Measurements from ENCODE around the gene COL20A1.

Gene COL20A1

GRCh38 chr20:63363013-63363957 is 70.3 kb downstream of the COL20A1 start:
- Histone ChIP-seq H2BK120ac (ENCODE audit: low read depth, low read length) (no peak overlapping the region), H2AFZ (ENCODE audit: low read depth, low read length) (no peak overlapping the region), H3K18ac (ENCODE audit: low read depth in 1 of 2, low read length in 2 of 2) (no peak overlapping the region), H3K4ac (ENCODE audit: low read depth in 1 of 2, low read length in 2 of 2) (no peak overlapping the region), H3K4me2 (ENCODE audit: low read length, poor library complexity, severe bottlenecking) (no peak overlapping the region), H2BK12ac (ENCODE audit: low read length in 2 of 2) (no peak overlapping the region), H3K4me3 (ENCODE audit: insufficient read depth in 1 of 2, low read depth in 1 of 2, low read length in 2 of 2) (no peak overlapping the region), H2AK5ac (ENCODE audit: low read length, severe bottlenecking) (no peak overlapping the region), H3K23ac (ENCODE audit: low read length in 2 of 2) (no peak overlapping the region), H3K27me3 (ENCODE audit: control insufficient read depth in 1 of 2, insufficient read depth in 1 of 2, low read length in 2 of 2) (peaks cover 62 to 69% of the 10 kb centered on the region in 2 experiments), H3K9me3 (ENCODE audit: control insufficient read depth, low read length) (no peaks in the 10 kb centered on the region), H3K14ac (ENCODE audit: low read length in 2 of 2) (no peak overlapping the region), H3K9ac (ENCODE audit: low read length) (no peak overlapping the region), H2BK15ac (ENCODE audit: low read depth, poor library complexity, severe bottlenecking) (no peak overlapping the region), H2BK5ac (ENCODE audit: low read depth, low read length, poor library complexity, severe bottlenecking) (no peak overlapping the region), H3K36me3 (ENCODE audit: control insufficient read depth in 1 of 2, insufficient read depth in 2 of 2, low read depth in 1 of 2, low read length in 2 of 2) (no peaks in the 10 kb centered on the region), H3K79me1 (replicated peaks; ENCODE audit: low read length, poor library complexity, severe bottlenecking) (no peaks in the 10 kb centered on the region), H4K91ac (ENCODE audit: low read length) (no peak overlapping the region), H3K4me1 (ENCODE audit: control insufficient read depth, insufficient read depth, low read depth, low read length) (peaks cover 6% of the 10 kb centered on the region), H4K8ac (ENCODE audit: low read length) (no peak overlapping the region), H3K27ac (ENCODE audit: low read length, poor library complexity, severe bottlenecking) (no peak overlapping the region)
- no peak for DNase-seq
- 84% methylated on average over 22 of the region's 23 CpGs for WGBS

GRCh38 chr20:63363981-63364561 is 71.1 kb downstream of the COL20A1 start:
- H3K9me3 ChIP-seq (ENCODE audit: control insufficient read depth, low read length) = no peaks in the 10 kb centered on the region
- no peaks in the 10 kb centered on the region for H3K79me1 ChIP-seq (replicated peaks; ENCODE audit: low read length, poor library complexity, severe bottlenecking)
- H2BK120ac ChIP-seq (ENCODE audit: low read depth, low read length) = no peak overlapping the region
- no peaks in the 10 kb centered on the region for H3K36me3 ChIP-seq (ENCODE audit: control insufficient read depth in 1 of 2, insufficient read depth in 2 of 2, low read depth in 1 of 2, low read length in 2 of 2)
- no peak overlapping the region for H2AFZ ChIP-seq (ENCODE audit: low read depth, low read length)
- H3K4me1 ChIP-seq (ENCODE audit: control insufficient read depth, insufficient read depth, low read depth, low read length) = peaks cover 6% of the 10 kb centered on the region
- H3K9ac ChIP-seq (ENCODE audit: low read length) = no peak overlapping the region
- no peak overlapping the region for H3K27ac ChIP-seq (ENCODE audit: low read length, poor library complexity, severe bottlenecking)
- WGBS = 74% methylated on average over 19 of the region's 19 CpGs
- H4K8ac ChIP-seq (ENCODE audit: low read length) = no peak overlapping the region
- no peak overlapping the region for H2BK15ac ChIP-seq (ENCODE audit: low read depth, poor library complexity, severe bottlenecking)
- no peak overlapping the region for H2BK12ac ChIP-seq (ENCODE audit: low read length in 2 of 2)
- H3K4me2 ChIP-seq (ENCODE audit: low read length, poor library complexity, severe bottlenecking) = no peak overlapping the region
- no peak overlapping the region for H3K4me3 ChIP-seq (ENCODE audit: insufficient read depth in 1 of 2, low read depth in 1 of 2, low read length in 2 of 2)
- DNase-seq = no peak
- no peak overlapping the region for H2BK5ac ChIP-seq (ENCODE audit: low read depth, low read length, poor library complexity, severe bottlenecking)
- no peak overlapping the region for H3K14ac ChIP-seq (ENCODE audit: low read length in 2 of 2)
- H4K91ac ChIP-seq (ENCODE audit: low read length) = no peak overlapping the region
- no peak overlapping the region for H3K23ac ChIP-seq (ENCODE audit: low read length in 2 of 2)
- no peak overlapping the region for H2AK5ac ChIP-seq (ENCODE audit: low read length, severe bottlenecking)
- H3K4ac ChIP-seq (ENCODE audit: low read depth in 1 of 2, low read length in 2 of 2) = no peak overlapping the region
- peaks cover 62 to 77% of the 10 kb centered on the region in 2 experiments for H3K27me3 ChIP-seq (ENCODE audit: control insufficient read depth in 1 of 2, insufficient read depth in 1 of 2, low read length in 2 of 2)
- H3K18ac ChIP-seq (ENCODE audit: low read depth in 1 of 2, low read length in 2 of 2) = no peak overlapping the region

GRCh38 chr20:63364801-63365585 is 72.0 kb downstream of the COL20A1 start:
- H2BK5ac ChIP-seq (ENCODE audit: low read depth, low read length, poor library complexity, severe bottlenecking) = no peak overlapping the region
- no peaks in the 10 kb centered on the region for H3K9me3 ChIP-seq (ENCODE audit: control insufficient read depth, low read length)
- H2BK15ac ChIP-seq (ENCODE audit: low read depth, poor library complexity, severe bottlenecking) = no peak overlapping the region
- no peak overlapping the region for H3K9ac ChIP-seq (ENCODE audit: low read length)
- H3K4ac ChIP-seq (ENCODE audit: low read depth in 1 of 2, low read length in 2 of 2) = no peak overlapping the region
- no peaks in the 10 kb centered on the region for H3K79me1 ChIP-seq (replicated peaks; ENCODE audit: low read length, poor library complexity, severe bottlenecking)
- peaks cover 54 to 74% of the 10 kb centered on the region in 2 experiments for H3K27me3 ChIP-seq (ENCODE audit: control insufficient read depth in 1 of 2, insufficient read depth in 1 of 2, low read length in 2 of 2)
- H3K4me1 ChIP-seq (ENCODE audit: control insufficient read depth, insufficient read depth, low read depth, low read length) = peaks cover 8% of the 10 kb centered on the region
- H2AK5ac ChIP-seq (ENCODE audit: low read length, severe bottlenecking) = no peak overlapping the region
- no peak overlapping the region for H2BK120ac ChIP-seq (ENCODE audit: low read depth, low read length)
- H3K4me2 ChIP-seq (ENCODE audit: low read length, poor library complexity, severe bottlenecking) = no peak overlapping the region
- no peak overlapping the region for H4K91ac ChIP-seq (ENCODE audit: low read length)
- H3K36me3 ChIP-seq (ENCODE audit: control insufficient read depth in 1 of 2, insufficient read depth in 2 of 2, low read depth in 1 of 2, low read length in 2 of 2) = no peaks in the 10 kb centered on the region
- no peak overlapping the region for H4K8ac ChIP-seq (ENCODE audit: low read length)
- no peak overlapping the region for H2BK12ac ChIP-seq (ENCODE audit: low read length in 2 of 2)
- H3K27ac ChIP-seq (ENCODE audit: low read length, poor library complexity, severe bottlenecking) = no peak overlapping the region
- no peak overlapping the region for H3K23ac ChIP-seq (ENCODE audit: low read length in 2 of 2)
- H3K18ac ChIP-seq (ENCODE audit: low read depth in 1 of 2, low read length in 2 of 2) = no peak overlapping the region
- H2AFZ ChIP-seq (ENCODE audit: low read depth, low read length) = no peak overlapping the region
- WGBS = 77% methylated on average over 19 of the region's 20 CpGs
- H3K4me3 ChIP-seq (ENCODE audit: insufficient read depth in 1 of 2, low read depth in 1 of 2, low read length in 2 of 2) = no peak overlapping the region
- no peak for DNase-seq
- H3K14ac ChIP-seq (ENCODE audit: low read length in 2 of 2) = no peak overlapping the region

Data from mesenchymal stem cell (in vitro differentiated cells and primary cell).